KMS-11 (cell line): ENCODE results near the gene PGR.

Source experiments
- H2AFZ ChIP-seq: fragments of 200-600 bp; sonication (generic); 2 replicates; pipeline ENCODE4 v1.6.1; 2016; ENCODE audit warnings: antibody characterized with exemption, mixed run types, low read depth
- H3K27ac ChIP-seq: fragments of 200-600 bp; sonication (generic); 2 replicates; pipeline ENCODE4 v1.6.1; 2016; ENCODE audit warnings: mild to moderate bottlenecking, mixed run types
- H3K27me3 ChIP-seq: fragments of 200-600 bp; sonication (generic); 2 replicates; pipeline ENCODE4 v1.6.1; 2017; ENCODE audit warnings: mild to moderate bottlenecking, low read depth, mixed run types, moderate library complexity; ENCODE audit not compliant: insufficient read depth
- H3K36me3 ChIP-seq: fragments of 200-600 bp; sonication (generic); 2 replicates; pipeline ENCODE4 v1.6.1; 2017; ENCODE audit warnings: mild to moderate bottlenecking, mixed run types; ENCODE audit not compliant: insufficient read depth
- H3K4me1 ChIP-seq: fragments of 200-600 bp; sonication (generic); 2 replicates; pipeline ENCODE4 v1.6.1; 2016; ENCODE audit warnings: mild to moderate bottlenecking, low read depth, mixed run types; ENCODE audit not compliant: poor library complexity, severe bottlenecking
- H3K4me2 ChIP-seq: fragments of 200-600 bp; sonication (generic); 2 replicates; pipeline ENCODE4 v1.7.0; 2016; ENCODE audit warnings: mild to moderate bottlenecking, mixed run types
- H3K4me3 ChIP-seq: fragments of 200-600 bp; sonication (generic); IDR thresholded peaks from 2 replicates; pipeline ENCODE4 v1.6.1; 2017; ENCODE audit warnings: low read depth, low read length, mixed read lengths; ENCODE audit not compliant: insufficient read depth
- H3K79me2 ChIP-seq: fragments of 200-600 bp; sonication (generic); 2 replicates; pipeline ENCODE4 v1.6.1; 2016; ENCODE audit warnings: low read depth, mixed run types; ENCODE audit not compliant: insufficient read depth
- H3K9ac ChIP-seq: fragments of 200-600 bp; sonication (generic); 2 replicates; pipeline ENCODE4 v1.6.1; 2016; ENCODE audit warnings: mild to moderate bottlenecking, mixed run types
- H4K20me1 ChIP-seq: fragments of 200-600 bp; sonication (generic); 2 replicates; pipeline ENCODE4 v1.6.1; 2016; ENCODE audit warnings: mild to moderate bottlenecking, mixed run types; ENCODE audit not compliant: insufficient read depth
- CTCF ChIP-seq: fragments of 200-600 bp; sonication (generic); conservative IDR thresholded peaks from 2 replicates; pipeline ENCODE4 v1.6.1; 2017; ENCODE audit warnings: low read depth, mild to moderate bottlenecking, antibody characterized with exemption, low read length, moderate library complexity, mixed read lengths

The PGR gene

GRCh38 chr11:101127699-101128570, 1.7 kb downstream of the PGR start:
- Histone ChIP-seq H2AFZ (no peak overlapping the region), H3K9ac (no peak overlapping the region), H3K36me3 (no peaks in the 10 kb centered on the region), H3K4me2 (no peak overlapping the region), H3K4me3 (no peak overlapping the region), H3K27ac (no peak overlapping the region), H3K27me3 (no peaks in the 10 kb centered on the region), H3K79me2 (no peaks in the 10 kb centered on the region), H4K20me1 (no peaks in the 10 kb centered on the region), H3K4me1 (no peaks in the 10 kb centered on the region)
- no peak for TF ChIP-seq CTCF

- no peak overlapping the region for H3K4me2 ChIP-seq
- no peaks in the 10 kb centered on the region for H3K36me3 ChIP-seq
- no peak overlapping the region for H3K27ac ChIP-seq
- H3K4me3 ChIP-seq: no peak overlapping the region
- no peaks in the 10 kb centered on the region for H3K4me1 ChIP-seq
- H3K79me2 ChIP-seq: no peaks in the 10 kb centered on the region
- no peak for TF ChIP-seq CTCF
- H4K20me1 ChIP-seq: no peaks in the 10 kb centered on the region
- H3K27me3 ChIP-seq: no peaks in the 10 kb centered on the region
- no peak overlapping the region for H3K9ac ChIP-seq
- no peak overlapping the region for H2AFZ ChIP-seq
These were observed 2.4 kb downstream of the PGR start for GRCh38 chr11:101127197-101127698.

GRCh38 chr11:101126551-101127196, 2.9 kb downstream of the PGR start:
- no peaks in the 10 kb centered on the region for H3K36me3 ChIP-seq
- H3K4me1 ChIP-seq: no peaks in the 10 kb centered on the region
- H4K20me1 ChIP-seq: no peaks in the 10 kb centered on the region
- H3K27ac ChIP-seq: no peak overlapping the region
- no peaks in the 10 kb centered on the region for H3K79me2 ChIP-seq
- H3K4me2 ChIP-seq: no peak overlapping the region
- H3K27me3 ChIP-seq: no peaks in the 10 kb centered on the region
- H3K4me3 ChIP-seq: no peak overlapping the region
- no peak for TF ChIP-seq CTCF
- no peak overlapping the region for H3K9ac ChIP-seq
- no peak overlapping the region for H2AFZ ChIP-seq

GRCh38 chr11:101115671-101116160, 13.9 kb downstream of the PGR start:
- H4K20me1 ChIP-seq: no peaks in the 10 kb centered on the region
- H3K4me3 ChIP-seq: no peak overlapping the region
- no peak overlapping the region for H3K9ac ChIP-seq
- TF ChIP-seq CTCF: no peak
- no peak overlapping the region for H3K27ac ChIP-seq
- no peak overlapping the region for H2AFZ ChIP-seq
- no peak overlapping the region for H3K4me2 ChIP-seq
- no peaks in the 10 kb centered on the region for H3K79me2 ChIP-seq
- H3K27me3 ChIP-seq: no peaks in the 10 kb centered on the region
- H3K36me3 ChIP-seq: no peaks in the 10 kb centered on the region
- no peaks in the 10 kb centered on the region for H3K4me1 ChIP-seq
